ENCODE data around the gene NOD1.

GRCh38 chr7:30423788-30424505, 54.6 kb downstream of the NOD1 start:
- TF ChIP-seq EZH2 (IDR thresholded peaks at IDR 0.05; ENCODE audit: insufficient read depth, poor library complexity, severe bottlenecking) (no peak), EZH2phosphoT487 (IDR thresholded peaks at IDR 0.05; ENCODE audit: insufficient read depth, low read depth) (no peak)

Measured in GM23248 (cell line).